DOHH2 (cell line): ENCODE results near the gene ARSK.

Source experiments
- H3F3A ChIP-seq: fragments of 200-600 bp; sonication (generic), shearing (Covaris generic); 2 replicates; pipeline ENCODE4 v1.6.0; 2016; ENCODE audit warnings: antibody characterized with exemption, mild to moderate bottlenecking; ENCODE audit not compliant: control insufficient read depth, insufficient read depth
- H3K27ac ChIP-seq: fragments of 200-600 bp; sonication (generic); 2 replicates; pipeline ENCODE4 v1.5.1; 2014; ENCODE audit warnings: low read depth, mild to moderate bottlenecking, low read length, moderate library complexity
- H3K27me3 ChIP-seq: fragments of 200-600 bp; sonication (generic); 2 replicates; pipeline ENCODE4 v1.6.1; 2014; ENCODE audit warnings: mild to moderate bottlenecking, low read length, mixed read lengths; ENCODE audit not compliant: control insufficient read depth
- H3K36me3 ChIP-seq: fragments of 200-600 bp; sonication (generic); 2 replicates; pipeline ENCODE4 v1.6.1; 2014; ENCODE audit warnings: mild to moderate bottlenecking, low read length, moderate library complexity, mixed read lengths; ENCODE audit not compliant: control insufficient read depth
- H3K4me1 ChIP-seq: fragments of 200-600 bp; sonication (generic); 2 replicates; pipeline ENCODE4 v1.6.1; 2014; ENCODE audit warnings: mild to moderate bottlenecking, low read length, mixed read lengths; ENCODE audit not compliant: control insufficient read depth
- H3K4me2 ChIP-seq: fragments of 200-600 bp; sonication (generic); 2 replicates; pipeline ENCODE4 v1.6.0; 2014; ENCODE audit warnings: mild to moderate bottlenecking, low read length, moderate library complexity
- H3K4me3 ChIP-seq: fragments of 200-600 bp; sonication (generic); 2 replicates; pipeline ENCODE4 v1.5.1; 2014; ENCODE audit warnings: mild to moderate bottlenecking, low read length, mixed read lengths
- H3K79me2 ChIP-seq: fragments of 200-600 bp; sonication (generic); 2 replicates; pipeline ENCODE4 v1.6.1; 2014; ENCODE audit warnings: mild to moderate bottlenecking, low read length, mixed read lengths; ENCODE audit not compliant: control insufficient read depth
- H3K9me2 ChIP-seq: fragments of 200-600 bp; sonication (generic); replicated peaks from 2 replicates; pipeline ENCODE4 v1.6.1; 2014; ENCODE audit warnings: mild to moderate bottlenecking, low read length, mixed read lengths; ENCODE audit not compliant: control insufficient read depth
- H3K9me3 ChIP-seq: fragments of 200-600 bp; sonication (generic); 2 replicates; pipeline ENCODE4 v1.6.1; 2014; ENCODE audit warnings: antibody characterized with exemption, low read length, mixed read lengths; ENCODE audit not compliant: control insufficient read depth, insufficient read depth
- H4K20me1 ChIP-seq: fragments of 200-600 bp; sonication (generic); 2 replicates; pipeline ENCODE4 v1.6.0; 2014; ENCODE audit warnings: low read depth, mild to moderate bottlenecking, antibody characterized with exemption, low read length, moderate library complexity; ENCODE audit not compliant: control insufficient read depth, insufficient read depth
- CTCF ChIP-seq: fragments of 200-600 bp; sonication (generic); IDR thresholded peaks from one replicate; pipeline ENCODE4 v1.5.1; 2014; ENCODE audit warnings: antibody characterized with exemption, mild to moderate bottlenecking, low read depth, low read length; ENCODE audit not compliant: poor library complexity, severe bottlenecking
- EZH2phosphoT487 ChIP-seq: fragments of 200-600 bp; sonication (generic); IDR thresholded peaks from 2 replicates; pipeline ENCODE4 v1.6.1; 2017; ENCODE audit warnings: borderline replicate concordance, mild to moderate bottlenecking, antibody characterized with exemption, low read length, moderate library complexity, mixed read lengths

Gene ARSK

GRCh38 chr5:95624368-95624767 lies 69.5 kb downstream of the ARSK start:
- H3K4me1 ChIP-seq, result peaks cover 25% of the 10 kb centered on the region
- no peaks in the 10 kb centered on the region for H3K79me2 ChIP-seq
- H3K4me3 ChIP-seq, result no peak overlapping the region
- no peaks in the 10 kb centered on the region for H3K9me3 ChIP-seq
- H3K4me2 ChIP-seq, result no peak overlapping the region
- peaks cover 21% of the 10 kb centered on the region for H3K27me3 ChIP-seq
- TF ChIP-seq CTCF, result no peak
- TF ChIP-seq EZH2phosphoT487, result no peak
- H3K36me3 ChIP-seq, result no peaks in the 10 kb centered on the region
- no peaks in the 10 kb centered on the region for H4K20me1 ChIP-seq
- H3K27ac ChIP-seq, result no peak overlapping the region
- H3K9me2 ChIP-seq, result no peaks in the 10 kb centered on the region
- no peaks in the 10 kb centered on the region for H3F3A ChIP-seq

GRCh38 chr5:95626701-95627100 lies 71.8 kb downstream of the ARSK start:
- Histone ChIP-seq H3K4me2 (no peak overlapping the region), H3K4me1 (peaks cover 9% of the 10 kb centered on the region)

GRCh38 chr5:95627971-95628810 lies 73.3 kb downstream of the ARSK start:
- Histone ChIP-seq H4K20me1 (no peaks in the 10 kb centered on the region), H3F3A (no peaks in the 10 kb centered on the region), H3K36me3 (no peaks in the 10 kb centered on the region), H3K4me1 (peaks cover 8% of the 10 kb centered on the region), H3K9me2 (no peaks in the 10 kb centered on the region), H3K4me3 (no peak overlapping the region), H3K9me3 (no peaks in the 10 kb centered on the region), H3K27me3 (no peaks in the 10 kb centered on the region), H3K4me2 (no peak overlapping the region), H3K79me2 (no peaks in the 10 kb centered on the region), H3K27ac (no peak overlapping the region)
- TF ChIP-seq CTCF (no peak), EZH2phosphoT487 (no peak)

More at GRCh38 chr5:95626701-95627100, 71.8 kb downstream of the ARSK start:
- Histone ChIP-seq H3K79me2 (no peaks in the 10 kb centered on the region), H3K27ac (no peak overlapping the region), H3F3A (no peaks in the 10 kb centered on the region), H3K9me3 (no peaks in the 10 kb centered on the region), H3K4me3 (no peak overlapping the region), H3K9me2 (no peaks in the 10 kb centered on the region), H4K20me1 (no peaks in the 10 kb centered on the region), H3K36me3 (no peaks in the 10 kb centered on the region), H3K27me3 (peaks cover 1% of the 10 kb centered on the region)
- TF ChIP-seq EZH2phosphoT487, result no peak
- no peak for TF ChIP-seq CTCF
